Measurements from ENCODE around the gene NUDT3.

DNA sequence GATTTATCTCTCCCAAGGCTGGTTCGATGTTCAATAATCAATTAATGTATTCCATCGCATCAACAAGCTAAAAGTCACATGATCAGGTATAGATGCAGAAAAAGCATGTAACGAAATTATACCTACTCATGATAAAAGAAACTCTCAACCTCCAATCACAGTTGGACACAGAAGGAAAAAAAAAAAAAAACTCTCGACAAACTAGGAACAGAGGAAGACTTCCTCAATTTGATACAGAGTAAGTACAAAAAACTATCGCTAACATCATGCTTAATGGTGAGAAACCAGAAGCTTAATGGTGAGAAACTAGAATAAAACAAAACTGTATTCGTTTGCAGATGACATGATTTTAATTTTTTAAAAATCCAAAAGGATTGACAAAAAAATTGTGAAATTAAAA is 81.7 kb downstream of the NUDT3 start:
- TF ChIP-seq, protein P1, sequence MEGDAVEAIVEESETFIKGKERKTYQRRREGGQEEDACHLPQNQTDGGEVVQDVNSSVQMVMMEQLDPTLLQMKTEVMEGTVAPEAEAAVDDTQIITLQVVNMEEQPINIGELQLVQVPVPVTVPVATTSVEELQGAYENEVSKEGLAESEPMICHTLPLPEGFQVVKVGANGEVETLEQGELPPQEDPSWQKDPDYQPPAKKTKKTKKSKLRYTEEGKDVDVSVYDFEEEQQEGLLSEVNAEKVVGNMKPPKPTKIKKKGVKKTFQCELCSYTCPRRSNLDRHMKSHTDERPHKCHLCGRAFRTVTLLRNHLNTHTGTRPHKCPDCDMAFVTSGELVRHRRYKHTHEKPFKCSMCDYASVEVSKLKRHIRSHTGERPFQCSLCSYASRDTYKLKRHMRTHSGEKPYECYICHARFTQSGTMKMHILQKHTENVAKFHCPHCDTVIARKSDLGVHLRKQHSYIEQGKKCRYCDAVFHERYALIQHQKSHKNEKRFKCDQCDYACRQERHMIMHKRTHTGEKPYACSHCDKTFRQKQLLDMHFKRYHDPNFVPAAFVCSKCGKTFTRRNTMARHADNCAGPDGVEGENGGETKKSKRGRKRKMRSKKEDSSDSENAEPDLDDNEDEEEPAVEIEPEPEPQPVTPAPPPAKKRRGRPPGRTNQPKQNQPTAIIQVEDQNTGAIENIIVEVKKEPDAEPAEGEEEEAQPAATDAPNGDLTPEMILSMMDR (IDR thresholded peaks at IDR 0.05), result no peak
- no peak for TF ChIP-seq POLR2A (IDR thresholded peaks at IDR 0.05)
- no peak for TF ChIP-seq EP300 (IDR thresholded peaks at IDR 0.05)

Data from gastroesophageal sphincter (tissue), 3 donors.